GM12878 (cell line): ENCODE data around the gene RAB22A. TPM values are rescaled to one million over a fixed set of nuclear protein-coding genes. Genes with fewer than 3 reads are reported as not detected.

ENCODE experiments used
- ATAC-seq: fragments of 200-7000 bp; cut with Tn5 transposase; 3 replicates; pipeline ENCODE4 v1.9.1; 2020; ENCODE audit warnings: mild to moderate bottlenecking, moderate library complexity
- BruUV-seq: library from RNA; stranded (reverse); fragments of 400-500 nt; replicated peaks from 2 replicates; lab custom pipeline; 2021; lab: Mats Ljungman, UMichigan
- CTCF ChIA-PET: fragments of 300-600 bp; sonication (Branson Sonifier 250); formaldehyde crosslinking; extraction: SDS; loops from one replicate; lab custom pipeline; 2021; ENCODE audit warnings: inconsistent platforms; lab: Yijun Ruan, JAX
- POLR2A ChIA-PET: fragments of 350-600 bp; formaldehyde crosslinking; extraction: SDS; loops from one replicate; lab custom pipeline; 2021; ENCODE audit warnings: inconsistent platforms; lab: Charles Lee
- RAD21 ChIA-PET: fragments of 300-600 bp; sonication (Branson Sonifier 250); formaldehyde crosslinking; loops from one replicate; lab custom pipeline; 2023; ENCODE audit warnings: antibody characterized with exemption; ENCODE audit not compliant: unreplicated experiment; lab: Charles Lee
- SMC1A ChIA-PET: fragments of 300-600 bp; sonication (Branson Sonifier 250); formaldehyde crosslinking; loops from one replicate; lab custom pipeline; 2023; ENCODE audit not compliant: unreplicated experiment, uncharacterized antibody; lab: Charles Lee
- DNase-seq: peaks from one replicate; pipeline ENCODE4 v3.0.0-alpha.2; 2011; ENCODE audit warnings: low read depth, low spot score
- FAIRE-seq: peaks from 3 replicates; lab custom pipeline; 2011; peaks lifted over from hg19 to GRCh38; lab: Jason Lieb, UNC
- H2AFZ ChIP-seq: 2 replicates; pipeline ENCODE4 v1.6.0; 2011; ENCODE audit warnings: low read depth, low read length, control low read depth; ENCODE audit not compliant: control insufficient read depth
- H3K27ac ChIP-seq: 2 replicates; pipeline ENCODE4 v1.5.1; 2011; ENCODE audit warnings: control low read depth; ENCODE audit not compliant: control insufficient read depth, insufficient read depth
- H3K27me3 ChIP-seq, 2 experiments: replicated peaks in 1 of 2; 2 replicates each; pipeline versions ENCODE4 v1.6.0 to v1.6.1; 2011; ENCODE audit warnings: low read length in 1 of 2; ENCODE audit not compliant: control insufficient read depth in 2 of 2, insufficient read depth in 2 of 2
- H3K36me3 ChIP-seq, 2 experiments: 2 replicates each; pipeline ENCODE4 v1.5.1; 2011; ENCODE audit warnings: low read length in 1 of 2; ENCODE audit not compliant: control insufficient read depth in 2 of 2, insufficient read depth in 2 of 2
- H3K4me1 ChIP-seq: 2 replicates; pipeline ENCODE4 v1.6.1; 2011; ENCODE audit warnings: mild to moderate bottlenecking, low read length, moderate library complexity, mixed read lengths; ENCODE audit not compliant: control insufficient read depth, insufficient read depth
- H3K4me2 ChIP-seq: 2 replicates; pipeline ENCODE4 v1.6.0; 2011; ENCODE audit warnings: control low read depth; ENCODE audit not compliant: control insufficient read depth, insufficient read depth
- H3K4me3 ChIP-seq: fragments of 200-600 bp; sonication (generic); 2 replicates; pipeline ENCODE4 v1.5.1; 2016
- H3K79me2 ChIP-seq: 2 replicates; pipeline ENCODE4 v1.6.0; 2011; ENCODE audit warnings: low read length; ENCODE audit not compliant: control insufficient read depth, insufficient read depth
- H3K9ac ChIP-seq: 2 replicates; pipeline ENCODE4 v1.8.0; 2011; ENCODE audit warnings: low read length, control low read depth, mixed read lengths; ENCODE audit not compliant: control insufficient read depth, insufficient read depth
- H3K9me3 ChIP-seq: replicated peaks from 3 replicates; pipeline ENCODE4 v1.5.1; 2011; ENCODE audit warnings: mild to moderate bottlenecking, low read length; ENCODE audit not compliant: control insufficient read depth, insufficient read depth
- H4K20me1 ChIP-seq: 2 replicates; pipeline ENCODE4 v1.6.0; 2011; ENCODE audit not compliant: control insufficient read depth, insufficient read depth
- CBX5 ChIP-seq: sonication (generic); IDR thresholded peaks from 2 replicates; pipeline ENCODE4 v1.6.1; 2016; ENCODE audit warnings: low read depth, moderate library complexity, mild to moderate bottlenecking, inconsistent platforms
- ETV6 ChIP-seq, 2 experiments: fragments of 450-650 bp in 1 of 2; IDR thresholded peaks in 1 of 2; conservative IDR thresholded peaks in 1 of 2; 2 replicates each; pipeline ENCODE4 v1.6.1; 2014; ENCODE audit warnings: antibody characterized with exemption in 1 of 2, borderline replicate concordance in 1 of 2, low read depth in 1 of 2, mild to moderate bottlenecking in 1 of 2, moderate library complexity in 1 of 2
- FOXK2 ChIP-seq: fragments of 450-650 bp; IDR thresholded peaks from 2 replicates; pipeline ENCODE4 v1.6.1; 2017; ENCODE audit warnings: mild to moderate bottlenecking, moderate library complexity
- JUNB ChIP-seq: IDR thresholded peaks from 2 replicates; pipeline ENCODE4 v1.6.1; 2016; ENCODE audit warnings: antibody characterized with exemption, mild to moderate bottlenecking
- NFIC ChIP-seq: IDR thresholded peaks from 2 replicates; pipeline ENCODE4 v1.6.1; 2012; ENCODE audit warnings: low read depth, mild to moderate bottlenecking, inconsistent platforms, low read length, moderate library complexity
- PRDM15 ChIP-seq: fragments of 450-650 bp; formaldehyde crosslinking; IDR thresholded peaks from 2 replicates; pipeline ENCODE4 v1.4.0; 2020; ENCODE audit warnings: mild to moderate bottlenecking, moderate library complexity
- RELA ChIP-seq: fragments of 450-650 bp; IDR thresholded peaks from 2 replicates; pipeline ENCODE4 v1.8.0; 2014; ENCODE audit warnings: borderline replicate concordance; ENCODE audit not compliant: partially characterized antibody
- RUNX3 ChIP-seq: IDR thresholded peaks from 2 replicates; pipeline ENCODE4 v1.6.1; 2012; ENCODE audit warnings: low read length, inconsistent platforms
- SKIL ChIP-seq: fragments of 450-650 bp; IDR thresholded peaks from 2 replicates; pipeline ENCODE4 v1.6.1; 2017; ENCODE audit warnings: mild to moderate bottlenecking, low read depth, inconsistent platforms; ENCODE audit not compliant: poor library complexity, severe bottlenecking
- ZNF384 ChIP-seq: IDR thresholded peaks from 2 replicates; pipeline ENCODE4 v1.6.1; 2012; ENCODE audit warnings: low read depth, mild to moderate bottlenecking, low read length, improper control_type of control experiment, borderline replicate concordance
- ZNF687 ChIP-seq: fragments of 450-650 bp; IDR thresholded peaks from 2 replicates; pipeline ENCODE4 v1.6.1; 2017; ENCODE audit warnings: mild to moderate bottlenecking, moderate library complexity
- ZZZ3 ChIP-seq: IDR thresholded peaks from 2 replicates; pipeline ENCODE4 v1.6.1; 2011; ENCODE audit warnings: low read depth; ENCODE audit not compliant: control insufficient read depth, insufficient read length
- whole genome bisulfite sequencing: methylation state at CpG from one replicate; pipeline ENCODE4 v1.1.6; 2016; ENCODE audit warnings: low lambda C conversion rate; ENCODE audit not compliant: insufficient replicate concordance, insufficient coverage; ENCODE audit errors: missing lambda C conversion rate; 5-methylcytosine and 5-hydroxymethylcytosine counted together
- in situ Hi-C: fragments of 300-500 bp; cut with MboI; formaldehyde crosslinking; loops from 9 replicates; pipeline ENCODE4 v1.14.3; 2018; ENCODE audit warnings: mixed read lengths
- intact Hi-C: fragments of 100-400 bp; cut with micrococcal nuclease; formaldehyde crosslinking; loops from one replicate; pipeline ENCODE4 v1.14.2; 2022; ENCODE audit not compliant: unreplicated experiment
- polyA plus RNA-seq, 11 experiments: library from polyadenylated mRNA; depleted of rRNA in 4 of 11; unstranded in 6 of 11; stranded (reverse) in 5 of 11; fragments of >200 nt; fragmentation: Nextera tagmentation in 4 of 11; fragmentation: Illumina TruSeq in 1 of 11; extraction: Ambion mirVana in 4 of 11; extraction: Trizol in 1 of 11; gene quantifications; 1 replicate in 1 of 11; 2 replicates in 10 of 11; pipeline versions ENCODE4 v1.2.1 to v1.2.3, GENCODE V29; 2011 to 2016; ENCODE audit warnings: inconsistent platforms in 2 of 11, missing spikeins in 2 of 11, low read depth in 1 of 11
- total RNA-seq, 4 experiments: library from RNA; depleted of rRNA in 3 of 4; stranded (reverse); fragments of >200 nt in 3 of 4; fragmentation: Illumina TruSeq in 1 of 4; extraction: Trizol in 1 of 4; gene quantifications; 2 replicates each; pipeline versions ENCODE4 v1.2.1 to v1.2.3, GENCODE V29; 2013 to 2021
- TF ChIP-seq, protein P1 (sequence below): fragments of 450-650 bp; IDR thresholded peaks from 2 replicates; pipeline ENCODE4 v1.6.1; 2017; ENCODE audit warnings: low read depth, mild to moderate bottlenecking, moderate library complexity

RAB22A gene
- total and polyA plus RNA-seq, 10 of the 15 experiments (the other 5 are each of a cell fraction or from before 2014, with no cell fraction given): 2.7 to 12.0 (median 10.0) TPM

- intact Hi-C loops: no loop called here
- CTCF ChIA-PET: interaction anchor here (1.1 kb wide), 1 partner anchor 18 kb away, joined by 3 read pairs; no protein-coding TSS in a partner anchor
- SMC1A ChIA-PET: no interaction called here
- H4K20me1 ChIP-seq: no peaks in the 10 kb centered on the region
- DNase-seq (no peak), ATAC-seq (no peak), FAIRE-seq (no peak)
- H3K27ac ChIP-seq: no peak overlapping the region
- in situ Hi-C loops: no loop called here
- no peak for TF ChIP-seq PRDM15 (CRISPR knock-in tag)
- TF ChIP-seq NFIC: no peak
- no peak for TF ChIP-seq ZZZ3
- no peak for TF ChIP-seq SKIL
- TF ChIP-seq RELA: no peak
- TF ChIP-seq, protein P1, sequence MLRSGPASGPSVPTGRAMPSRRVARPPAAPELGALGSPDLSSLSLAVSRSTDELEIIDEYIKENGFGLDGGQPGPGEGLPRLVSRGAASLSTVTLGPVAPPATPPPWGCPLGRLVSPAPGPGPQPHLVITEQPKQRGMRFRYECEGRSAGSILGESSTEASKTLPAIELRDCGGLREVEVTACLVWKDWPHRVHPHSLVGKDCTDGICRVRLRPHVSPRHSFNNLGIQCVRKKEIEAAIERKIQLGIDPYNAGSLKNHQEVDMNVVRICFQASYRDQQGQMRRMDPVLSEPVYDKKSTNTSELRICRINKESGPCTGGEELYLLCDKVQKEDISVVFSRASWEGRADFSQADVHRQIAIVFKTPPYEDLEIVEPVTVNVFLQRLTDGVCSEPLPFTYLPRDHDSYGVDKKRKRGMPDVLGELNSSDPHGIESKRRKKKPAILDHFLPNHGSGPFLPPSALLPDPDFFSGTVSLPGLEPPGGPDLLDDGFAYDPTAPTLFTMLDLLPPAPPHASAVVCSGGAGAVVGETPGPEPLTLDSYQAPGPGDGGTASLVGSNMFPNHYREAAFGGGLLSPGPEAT: no peak
- no peak for TF ChIP-seq ZNF384
- no peak for TF ChIP-seq RUNX3
- no peak for TF ChIP-seq FOXK2
- TF ChIP-seq ZNF687: no peak
- TF ChIP-seq JUNB: no peak
- no peak for TF ChIP-seq CBX5
- TF ChIP-seq ETV6 (conservative IDR thresholded peaks at IDR 0.05 in 1 of 2, IDR thresholded peaks at IDR 0.05 in 1 of 2; ENCODE audit: borderline replicate concordance in 1 of 2, low read depth in 1 of 2): no peak
- no peak overlapping the region for H3K4me2 ChIP-seq
- H3K4me3 ChIP-seq: no peak overlapping the region
- H2AFZ ChIP-seq: no peak overlapping the region
- H3K9me3 ChIP-seq: no peaks in the 10 kb centered on the region
- H3K9ac ChIP-seq: no peak overlapping the region
- POLR2A ChIA-PET: no interaction called here
- no peaks in the 10 kb centered on the region for H3K27me3 ChIP-seq
- 47% methylated on average over 3 of the region's 3 CpGs for WGBS
- no TSS peak for BruUV-seq
- H3K79me2 ChIP-seq: no peaks in the 10 kb centered on the region
- RAD21 ChIA-PET: no interaction called here
- peaks cover 0 to 8% of the 10 kb centered on the region in 2 experiments; a peak in 1 of 4 replicates for H3K36me3 ChIP-seq
- H3K4me1 ChIP-seq: no peaks in the 10 kb centered on the region
Observed at GRCh38 chr20:58287638-58288037, 21.9 kb upstream of the RAB22A start.
